GM04504 (cell line): Measurements from ENCODE around the gene UNC13B.
"Not testable (repeated sequence)": the region's sequence is repeated elsewhere in the genome, so short reads cannot be mapped to it uniquely, and the experiment has no call there.

Experiments
- DNase-seq: peaks from one replicate; pipeline ENCODE4 v3.0.0-alpha.2; 2012; ENCODE audit warnings: low read depth

Gene UNC13B

GRCh38 chr9:35163413-35163812 is 1.6 kb downstream of the UNC13B start:
- no peak for DNase-seq

- DNase-seq = no peak
Measured at GRCh38 chr9:35164711-35165110, 2.9 kb downstream of the UNC13B start.

DNA sequence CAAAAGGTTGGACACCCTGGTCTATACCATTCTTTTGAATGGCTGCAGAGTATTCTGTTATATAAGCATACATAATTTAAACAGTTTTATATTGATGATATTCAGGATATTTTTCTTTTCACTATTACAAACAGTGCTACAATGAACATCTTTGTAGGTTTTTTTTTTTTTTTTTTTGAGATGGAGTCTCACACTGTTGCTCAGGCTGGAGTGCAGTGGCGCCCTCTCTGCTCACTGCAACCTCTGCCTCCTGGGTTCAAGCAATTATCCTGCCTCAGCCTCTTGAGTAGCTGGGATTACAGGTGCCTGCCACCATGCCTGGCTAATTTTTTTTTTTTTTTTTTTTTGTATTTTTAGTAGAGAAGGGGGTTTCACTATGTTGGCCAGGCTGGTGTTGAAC is 5.6 kb downstream of the UNC13B start:
- not testable (repeated sequence) for DNase-seq

- DNase-seq = no peak
Measured at GRCh38 chr9:35168963-35169362, 7.2 kb downstream of the UNC13B start.

DNA sequence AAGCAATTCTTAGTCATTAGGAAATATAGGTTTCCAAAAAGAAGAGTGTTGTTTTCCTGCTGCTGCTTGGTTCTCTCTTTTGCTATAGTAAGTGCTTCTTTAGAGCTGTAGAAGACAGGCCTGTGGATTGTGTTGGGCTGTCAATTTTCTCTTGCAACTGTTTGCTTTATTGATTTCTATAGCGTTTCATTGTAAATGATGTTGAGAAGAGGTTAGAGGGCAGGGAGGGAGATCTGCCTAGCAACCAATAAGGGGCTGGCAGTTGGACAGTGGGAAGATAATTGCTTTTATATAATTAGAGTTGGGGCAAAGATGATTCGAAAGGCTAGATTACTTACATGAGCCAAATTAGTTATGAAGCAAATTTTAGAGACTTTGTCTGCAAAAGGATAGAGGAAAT is 11.1 kb downstream of the UNC13B start:
- no peak for DNase-seq

DNA sequence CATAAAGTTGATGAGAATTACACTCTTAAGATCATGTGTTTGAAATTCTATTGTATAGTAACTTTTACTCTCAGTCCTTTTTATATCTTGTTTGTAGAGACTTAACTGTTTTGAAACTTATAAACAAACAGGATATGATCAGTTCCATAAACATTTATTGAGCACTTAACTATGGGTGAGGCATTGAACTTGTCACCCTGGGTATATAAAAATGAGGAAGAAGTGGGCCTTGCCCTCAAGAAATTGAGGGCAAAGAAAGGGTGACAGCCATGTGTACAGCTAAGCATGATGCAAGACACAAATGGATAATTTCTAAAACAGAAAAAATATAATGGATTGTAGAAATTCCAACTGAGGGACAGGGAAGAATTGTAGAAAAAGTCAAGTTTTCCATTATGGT is 15.7 kb downstream of the UNC13B start:
- DNase-seq = no peak

- DNase-seq = no peak
Measured at GRCh38 chr9:35179347-35180280, 17.8 kb downstream of the UNC13B start.

DNA sequence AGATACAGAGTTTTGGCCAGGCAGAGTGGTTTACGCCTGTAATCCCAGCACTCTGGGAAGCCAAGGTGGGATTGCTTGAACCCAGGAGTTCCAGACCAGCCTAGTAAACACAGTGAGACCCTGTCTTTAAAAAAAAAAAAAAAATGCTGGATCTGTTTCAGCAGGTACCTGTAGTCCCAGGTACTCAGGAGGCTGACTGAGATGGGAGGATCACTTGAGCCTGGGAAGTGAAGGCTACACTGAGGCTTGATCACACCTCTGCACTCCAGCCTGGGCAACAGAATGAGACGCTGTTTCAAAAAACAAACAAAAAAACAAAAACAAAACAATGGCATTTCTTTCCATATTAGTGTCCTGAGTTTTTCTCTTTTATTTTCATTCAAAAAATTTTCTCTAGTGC is 19.0 kb downstream of the UNC13B start:
- no peak for DNase-seq

DNA sequence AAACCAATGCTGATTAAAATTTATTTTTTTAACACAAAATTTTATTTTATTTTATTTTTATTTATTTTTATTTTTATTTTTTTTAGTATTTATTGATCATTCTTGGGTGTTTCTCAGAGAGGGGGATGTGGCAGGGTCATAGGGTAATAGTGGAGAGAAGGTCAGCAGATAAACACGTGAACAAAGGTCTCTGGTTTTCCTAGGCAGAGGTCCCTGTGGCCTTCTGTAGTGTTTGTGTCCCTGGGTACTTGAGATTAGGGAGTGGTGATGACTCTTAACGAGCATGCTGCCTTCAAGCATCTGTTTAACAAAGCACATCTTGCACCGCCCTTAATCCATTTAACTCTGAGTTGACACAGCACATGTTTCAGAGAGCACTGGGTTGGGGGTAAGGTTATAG is 20.6 kb downstream of the UNC13B start:
- not testable (repeated sequence) for DNase-seq

DNA sequence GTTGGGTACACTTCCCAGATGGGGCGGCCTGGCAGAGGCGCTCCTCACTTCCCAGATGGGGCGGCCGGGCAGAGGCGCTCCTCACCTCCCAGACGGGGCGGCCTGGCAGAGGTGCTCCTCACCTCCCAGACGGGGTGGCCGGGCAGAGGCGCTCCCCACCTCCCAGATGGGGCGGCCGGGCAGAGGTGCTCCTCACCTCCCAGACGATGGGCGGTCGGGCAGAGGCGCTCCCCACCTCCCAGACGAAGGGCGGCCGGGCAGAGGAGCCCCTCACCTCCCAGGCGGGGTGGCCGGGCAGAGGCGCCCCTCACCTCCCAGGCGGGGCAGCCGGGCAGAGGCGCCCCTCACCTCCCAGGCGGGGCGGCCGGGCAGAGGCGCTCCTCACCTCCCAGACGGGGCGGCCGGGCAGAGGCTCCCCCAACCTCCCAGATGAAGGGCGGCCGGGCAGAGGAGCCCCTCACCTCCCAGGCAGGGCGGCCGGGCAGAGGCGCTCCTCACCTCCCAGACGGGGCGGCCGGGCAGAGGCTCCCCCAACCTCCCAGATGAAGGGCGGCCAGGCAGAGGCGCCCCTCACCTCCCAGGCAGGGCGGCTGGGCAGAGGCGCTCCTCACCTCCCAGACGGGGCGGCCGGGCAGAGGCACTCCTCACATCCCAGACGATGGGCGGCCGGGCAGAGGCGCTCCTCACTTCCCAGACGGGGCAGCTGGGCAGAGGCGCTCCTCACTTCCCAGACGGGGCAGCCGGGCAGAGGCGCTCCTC is 21.4 kb downstream of the UNC13B start:
- not testable (repeated sequence) for DNase-seq

DNA sequence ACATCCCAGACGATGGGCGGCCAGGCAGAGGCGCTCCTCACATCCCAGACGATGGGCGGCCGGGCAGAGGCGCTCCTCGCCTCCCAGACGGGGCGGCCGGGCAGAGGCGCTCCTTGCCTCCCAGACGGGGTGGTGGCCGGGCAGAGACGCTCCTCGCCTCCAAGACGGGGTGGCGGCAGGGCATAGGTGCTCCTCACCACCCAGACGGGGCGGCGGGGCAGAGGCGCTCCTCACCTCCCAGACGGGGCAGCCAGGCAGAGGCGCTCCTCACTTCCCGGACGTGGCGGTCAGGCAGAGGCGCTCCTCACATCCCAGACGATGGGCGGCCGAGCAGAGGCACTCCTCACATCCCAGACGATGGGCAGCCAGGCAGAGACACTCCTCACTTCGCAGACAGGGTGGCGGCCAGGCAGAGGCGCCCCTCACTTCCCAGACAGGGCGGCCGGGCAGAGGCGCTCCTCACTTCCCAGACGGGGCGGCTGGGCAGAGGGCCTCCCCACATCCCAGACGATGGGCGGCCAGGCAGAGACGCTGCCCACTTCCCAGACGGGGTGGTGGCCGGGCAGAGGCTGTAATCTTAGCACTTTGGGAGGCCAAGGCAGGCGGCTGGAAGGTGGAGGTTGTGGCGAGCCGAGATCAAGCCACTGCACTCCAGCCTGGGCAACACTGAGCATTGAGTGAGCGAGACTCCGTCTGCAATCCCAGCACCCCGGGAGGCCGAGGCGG is 22.1 kb downstream of the UNC13B start:
- not testable (repeated sequence) for DNase-seq

- DNase-seq = no peak
Measured at GRCh38 chr9:35186524-35186923, 24.7 kb downstream of the UNC13B start.

- DNase-seq = no peak
Measured at GRCh38 chr9:35190203-35190602, 28.4 kb downstream of the UNC13B start.

GRCh38 chr9:35191105-35191504 is 29.3 kb downstream of the UNC13B start:
- no peak for DNase-seq

DNA sequence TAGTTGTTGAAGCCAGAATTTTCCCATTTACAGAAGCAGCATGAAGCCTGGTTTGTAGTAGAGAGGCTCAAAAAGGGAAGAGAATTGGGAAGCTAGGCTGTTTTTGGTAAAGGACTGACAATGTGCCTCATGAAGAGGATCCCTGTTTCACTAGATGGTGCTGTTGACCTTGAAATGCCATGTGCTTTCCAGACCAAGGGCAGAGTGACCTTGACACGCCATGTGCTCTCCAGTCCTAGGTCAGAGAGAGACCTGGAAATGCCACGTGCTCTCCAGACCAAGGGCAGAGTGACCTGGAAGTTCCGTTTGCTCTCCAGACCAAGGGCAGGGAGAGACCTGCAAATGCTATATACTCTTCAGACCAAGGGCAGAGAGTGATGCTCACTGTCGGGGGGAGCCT is 32.0 kb downstream of the UNC13B start:
- no peak for DNase-seq

GRCh38 chr9:35195683-35196082 is 33.9 kb downstream of the UNC13B start:
- DNase-seq = no peak

DNA sequence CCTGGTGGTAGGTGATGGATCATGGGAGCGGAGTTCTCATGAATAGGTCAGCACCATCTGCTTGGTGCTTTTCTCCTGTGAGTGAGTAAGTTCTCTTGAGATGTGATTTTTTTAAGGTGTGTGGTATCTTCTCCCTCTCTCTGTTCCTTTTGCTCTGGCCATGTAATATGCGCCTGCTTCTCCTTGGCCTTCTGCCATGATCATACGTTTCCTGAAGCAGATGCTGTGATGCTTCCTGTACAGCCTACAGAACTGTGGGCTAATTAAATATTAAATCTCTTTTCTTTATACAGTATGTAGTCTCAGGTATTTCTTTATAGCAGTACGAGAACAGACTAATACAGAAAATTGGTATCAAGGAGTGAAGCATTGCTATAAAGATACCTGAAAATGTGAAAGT is 36.4 kb downstream of the UNC13B start:
- DNase-seq = no peak

GRCh38 chr9:35203528-35203927 is 41.7 kb downstream of the UNC13B start:
- DNase-seq = no peak

DNA sequence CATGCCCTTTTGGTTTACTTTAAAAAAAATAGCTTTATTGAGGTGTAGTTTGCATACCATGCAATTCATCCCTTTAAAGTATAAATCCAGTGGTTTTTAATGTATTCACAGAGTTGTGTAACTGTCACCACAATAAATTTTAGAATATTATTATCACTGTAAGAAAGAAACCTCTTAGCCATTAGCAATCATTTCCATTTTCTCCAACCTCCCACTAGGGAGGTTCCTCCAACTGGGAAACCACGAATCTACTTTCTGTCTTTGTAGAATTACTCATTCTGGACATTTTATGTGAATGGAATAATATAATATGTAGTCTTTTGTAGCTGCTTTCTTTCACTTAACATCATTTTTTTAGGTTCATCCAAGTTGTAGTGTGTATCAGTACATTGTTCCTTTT is 43.5 kb downstream of the UNC13B start:
- DNase-seq = no peak

GRCh38 chr9:35211854-35212253 is 50.0 kb downstream of the UNC13B start:
- no peak for DNase-seq

GRCh38 chr9:35220659-35221338 is 59.0 kb downstream of the UNC13B start:
- DNase-seq = no peak

GRCh38 chr9:35225677-35226076 is 63.9 kb downstream of the UNC13B start:
- no peak for DNase-seq
